HepG2 (cell line): ENCODE measurements around the gene NMU. TPM values are rescaled to one million over a fixed set of nuclear protein-coding genes. Genes with fewer than 3 reads are reported as not detected.
A peak's percentile ranks its signal among the peaks of the same experiment; 100 is the strongest.

Source experiments
- ARID2 ChIP-seq: sonication (generic); formaldehyde crosslinking; IDR thresholded peaks from 2 replicates; pipeline ENCODE4 v1.8.1; 2022; ENCODE audit warnings: mild to moderate bottlenecking, missing genetic modification reagents, borderline replicate concordance
- ARID4A ChIP-seq: sonication (generic); formaldehyde crosslinking; IDR thresholded peaks from 2 replicates; pipeline ENCODE4 v1.5.0; 2020; ENCODE audit warnings: mild to moderate bottlenecking, missing genetic modification reagents, borderline replicate concordance
- CSRNP1 ChIP-seq: sonication (generic); formaldehyde crosslinking; IDR thresholded peaks from 2 replicates; pipeline ENCODE4 v1.8.1; 2023; ENCODE audit warnings: mild to moderate bottlenecking, missing genetic modification reagents
- GTF2F1 ChIP-seq: fragments of 150-350 bp; IDR thresholded peaks from 2 replicates; pipeline ENCODE4 v1.6.1; 2014; ENCODE audit warnings: low read length
- MED13 ChIP-seq: sonication (generic); formaldehyde crosslinking; IDR thresholded peaks from 2 replicates; pipeline ENCODE4 v1.5.0; 2020; ENCODE audit warnings: missing genetic modification reagents
- MYNN ChIP-seq: sonication (generic); formaldehyde crosslinking; IDR thresholded peaks from 2 replicates; pipeline ENCODE4 v1.4.0; 2020; ENCODE audit warnings: mild to moderate bottlenecking, low read depth, missing genetic modification reagents
- NFE2 ChIP-seq: sonication (generic); formaldehyde crosslinking; IDR thresholded peaks from 2 replicates; pipeline ENCODE4 v1.4.0; 2020; ENCODE audit warnings: missing genetic modification reagents
- RAD51 ChIP-seq: fragments of 450-650 bp; IDR thresholded peaks from 2 replicates; pipeline ENCODE4 v1.6.1; 2016; ENCODE audit warnings: borderline replicate concordance
- RERE ChIP-seq: IDR thresholded peaks from 2 replicates; pipeline ENCODE4 v1.6.1; 2016; ENCODE audit warnings: low read depth, missing genetic modification reagents, missing compliant biosample characterization
- XRCC5 ChIP-seq: fragments of 200-400 bp; formaldehyde crosslinking; optimal IDR thresholded peaks from 2 replicates; pipeline ENCODE3; 2017; ENCODE audit warnings: mild to moderate bottlenecking, low read length
- ZBTB1 ChIP-seq: sonication (generic); formaldehyde crosslinking; IDR thresholded peaks from 2 replicates; pipeline ENCODE4 v1.4.0; 2020; ENCODE audit warnings: missing genetic modification reagents, borderline replicate concordance
- ZBTB43 ChIP-seq: sonication (generic); formaldehyde crosslinking; conservative IDR thresholded peaks from 2 replicates; pipeline ENCODE4 v1.4.0; 2020; ENCODE audit warnings: missing genetic modification reagents
- ZNF44 ChIP-seq: sonication (generic); formaldehyde crosslinking; IDR thresholded peaks from 2 replicates; pipeline ENCODE4 v1.5.1; 2020; ENCODE audit warnings: mild to moderate bottlenecking, missing genetic modification reagents
- ZNF639 ChIP-seq: conservative IDR thresholded peaks from 2 replicates; pipeline ENCODE4 v1.6.1; 2018; ENCODE audit warnings: missing genetic modification reagents
- ZNF83 ChIP-seq: sonication (generic); formaldehyde crosslinking; IDR thresholded peaks from 2 replicates; pipeline ENCODE4 v1.4.0; 2020; ENCODE audit warnings: missing genetic modification reagents, mild to moderate bottlenecking, borderline replicate concordance
- polyA plus RNA-seq, 8 experiments: library from polyadenylated mRNA; depleted of rRNA in 3 of 8; stranded (reverse) in 7 of 8; unstranded in 1 of 8; fragments of >200 nt; fragmentation: Illumina TruSeq in 4 of 8; extraction: Trizol in 4 of 8; gene quantifications; 2 replicates each; pipeline versions ENCODE4 v1.2.1 to v1.2.3, GENCODE V29; 2011 to 2016; ENCODE audit warnings: low read depth in 4 of 8, missing spikeins in 1 of 8, mixed read lengths in 1 of 8; ENCODE audit not compliant: insufficient read depth in 1 of 8
- total RNA-seq, 5 experiments: library from RNA; depleted of rRNA; stranded (reverse); fragments of >200 nt; fragmentation: Illumina TruSeq; extraction: Trizol; gene quantifications; 2 replicates each; pipeline ENCODE4 v1.2.3, GENCODE V29; 2016; ENCODE audit warnings: low read depth in 1 of 5

The NMU gene
- total and polyA plus RNA-seq, 2 of the 13 experiments (the other 11 are each of a cell fraction or from before 2014, with no cell fraction given): not detected

GRCh38 chr4:55546756-55547465 is 89.2 kb downstream of the NMU start, which contains the start of gene CLOCK (continued):
- TF ChIP-seq ARID4A: peak; percentile 60
- 0 out of 2 replicates have a peak, but pooled peaks have one; percentile 59 for TF ChIP-seq ZNF83 (CRISPR knock-in tag)
- TF ChIP-seq ZBTB43: no peak; the same call in 1 of the 2 replicates
- no peak for TF ChIP-seq NFE2 (CRISPR knock-in tag)
- no peak for TF ChIP-seq GTF2F1
- TF ChIP-seq ZNF639 (CRISPR knock-in tag): peak; percentile 88
- no peak for TF ChIP-seq RERE (CRISPR knock-in tag)
- TF ChIP-seq CSRNP1 (CRISPR knock-in tag): no peak; the same call in 1 of the 2 replicates
- no peak for TF ChIP-seq MED13 (CRISPR knock-in tag)
- no peak for TF ChIP-seq RAD51
- peak; percentile 58 for TF ChIP-seq XRCC5
- TF ChIP-seq ZBTB1: no peak
- TF ChIP-seq ARID2 (CRISPR knock-in tag): no peak
- no peak for TF ChIP-seq ZNF44 (CRISPR knock-in tag)
- no peak for TF ChIP-seq MYNN (CRISPR knock-in tag)
